ENCODE results near the gene MRC2.

The MRC2 gene

GRCh38 chr17:62616993-62617893, 10.2 kb upstream of the MRC2 start:
- FAIRE-seq (no peak), DNase-seq (ENCODE audit: insufficient read length) (no peak)
- TF ChIP-seq POLR2A (IDR thresholded peaks at IDR 0.05; ENCODE audit: low read depth, low read length) (no peak), TAF1 (IDR thresholded peaks at IDR 0.05; ENCODE audit: borderline replicate concordance, low read depth, low read length) (no peak), POLR2AphosphoS5 (IDR thresholded peaks at IDR 0.05; ENCODE audit: low read depth, low read length) (no peak)

- no peak for FAIRE-seq
Measured at GRCh38 chr17:62617894-62618472, 9.5 kb upstream of the MRC2 start.

GRCh38 chr17:62618647-62619416, 8.6 kb upstream of the MRC2 start:
- no peak for FAIRE-seq
- TF ChIP-seq POLR2A (IDR thresholded peaks at IDR 0.05; ENCODE audit: low read depth, low read length), result no peak
- TF ChIP-seq TAF1 (IDR thresholded peaks at IDR 0.05; ENCODE audit: borderline replicate concordance, low read depth, low read length), result no peak
- TF ChIP-seq POLR2AphosphoS5 (IDR thresholded peaks at IDR 0.05; ENCODE audit: low read depth, low read length), result no peak
- no peak for DNase-seq (ENCODE audit: insufficient read length)

More at GRCh38 chr17:62617894-62618472, 9.5 kb upstream of the MRC2 start:
- TF ChIP-seq TAF1 (IDR thresholded peaks at IDR 0.05; ENCODE audit: borderline replicate concordance, low read depth, low read length), result no peak
- TF ChIP-seq POLR2AphosphoS5 (IDR thresholded peaks at IDR 0.05; ENCODE audit: low read depth, low read length), result no peak
- DNase-seq (ENCODE audit: insufficient read length), result no peak

- TF ChIP-seq POLR2A (IDR thresholded peaks at IDR 0.05; ENCODE audit: low read depth, low read length), result no peak
- no peak for TF ChIP-seq POLR2AphosphoS5 (IDR thresholded peaks at IDR 0.05; ENCODE audit: low read depth, low read length)
- no peak for TF ChIP-seq TAF1 (IDR thresholded peaks at IDR 0.05; ENCODE audit: borderline replicate concordance, low read depth, low read length)
- FAIRE-seq (no peak), DNase-seq (ENCODE audit: insufficient read length) (no peak)
Measured at GRCh38 chr17:62619417-62620155, 7.9 kb upstream of the MRC2 start.

- no peak for DNase-seq (ENCODE audit: insufficient read length)
- TF ChIP-seq POLR2A (IDR thresholded peaks at IDR 0.05; ENCODE audit: low read depth, low read length) (no peak), POLR2AphosphoS5 (IDR thresholded peaks at IDR 0.05; ENCODE audit: low read depth, low read length) (no peak), TAF1 (IDR thresholded peaks at IDR 0.05; ENCODE audit: borderline replicate concordance, low read depth, low read length) (no peak)
- no peak for FAIRE-seq
Measured at GRCh38 chr17:62621223-62621622, 6.2 kb upstream of the MRC2 start.

- DNase-seq (ENCODE audit: insufficient read length) (no peak), FAIRE-seq (no peak)
- TF ChIP-seq POLR2A (IDR thresholded peaks at IDR 0.05; ENCODE audit: low read depth, low read length), result no peak
- TF ChIP-seq POLR2AphosphoS5 (IDR thresholded peaks at IDR 0.05; ENCODE audit: low read depth, low read length), result no peak
- no peak for TF ChIP-seq TAF1 (IDR thresholded peaks at IDR 0.05; ENCODE audit: borderline replicate concordance, low read depth, low read length)
Measured at GRCh38 chr17:62625184-62625869, 2.1 kb upstream of the MRC2 start.

GRCh38 chr17:62625870-62626200, 1.6 kb upstream of the MRC2 start:
- DNase-seq (ENCODE audit: insufficient read length) (no peak), FAIRE-seq (no peak)
- TF ChIP-seq TAF1 (IDR thresholded peaks at IDR 0.05; ENCODE audit: borderline replicate concordance, low read depth, low read length) (no peak), POLR2AphosphoS5 (IDR thresholded peaks at IDR 0.05; ENCODE audit: low read depth, low read length) (no peak), POLR2A (IDR thresholded peaks at IDR 0.05; ENCODE audit: low read depth, low read length) (no peak)

GRCh38 chr17:62626719-62627218, 701 bp upstream of the MRC2 start:
- TF ChIP-seq POLR2AphosphoS5 (IDR thresholded peaks at IDR 0.05; ENCODE audit: low read depth, low read length), result no peak
- no peak for TF ChIP-seq POLR2A (IDR thresholded peaks at IDR 0.05; ENCODE audit: low read depth, low read length)
- TF ChIP-seq TAF1 (IDR thresholded peaks at IDR 0.05; ENCODE audit: borderline replicate concordance, low read depth, low read length), result no peak
- FAIRE-seq (no peak), DNase-seq (ENCODE audit: insufficient read length) (no peak)

GRCh38 chr17:62627904-62628633, 599 bp downstream of the MRC2 start:
- TF ChIP-seq POLR2A (IDR thresholded peaks at IDR 0.05; ENCODE audit: low read depth, low read length) (no peak), POLR2AphosphoS5 (IDR thresholded peaks at IDR 0.05; ENCODE audit: low read depth, low read length) (no peak), TAF1 (IDR thresholded peaks at IDR 0.05; ENCODE audit: borderline replicate concordance, low read depth, low read length) (no peak)
- FAIRE-seq (no peak), DNase-seq (ENCODE audit: insufficient read length) (peak; percentile 45)
